ENCODE data around the gene GDF9.

The GDF9 gene

GRCh38 chr5:132866342-132867045, at the start of gene GDF9, which contains the start of gene UQCRQ:
GDF9 (minus strand) TSS chr5:132866469; CDS start chr5:132864533, 1,936 bp downstream.
UQCRQ (plus strand) TSS chr5:132866642; CDS start chr5:132866882, 240 bp downstream.
- peak; percentile 97 for DNase-seq (ENCODE audit: low read depth, low spot score)

- no peak for DNase-seq (ENCODE audit: low read depth, low spot score)
These were observed 49.4 kb upstream of the GDF9 start for GRCh38 chr5:132915681-132916080.

GRCh38 chr5:132909702-132910101, 43.4 kb upstream of the GDF9 start:
- no peak for DNase-seq (ENCODE audit: low read depth, low spot score)

GRCh38 chr5:132907161-132907560, 40.9 kb upstream of the GDF9 start:
- no peak for DNase-seq (ENCODE audit: low read depth, low spot score)

GRCh38 chr5:132905938-132906337, 39.7 kb upstream of the GDF9 start:
- DNase-seq (ENCODE audit: low read depth, low spot score): no peak

- DNase-seq (ENCODE audit: low read depth, low spot score): no peak
These were observed 35.5 kb upstream of the GDF9 start for GRCh38 chr5:132901730-132902129.

GRCh38 chr5:132901036-132901435, 34.8 kb upstream of the GDF9 start:
- DNase-seq (ENCODE audit: low read depth, low spot score): no peak

GRCh38 chr5:132898094-132898493, 31.8 kb upstream of the GDF9 start:
- no peak for DNase-seq (ENCODE audit: low read depth, low spot score)

- no peak for DNase-seq (ENCODE audit: low read depth, low spot score)
These were observed 30.4 kb upstream of the GDF9 start for GRCh38 chr5:132896685-132897084.

GRCh38 chr5:132895719-132896305, 29.5 kb upstream of the GDF9 start:
- no peak for DNase-seq (ENCODE audit: low read depth, low spot score)

- no peak for DNase-seq (ENCODE audit: low read depth, low spot score)
These were observed 24.5 kb upstream of the GDF9 start for GRCh38 chr5:132890817-132891216.

GRCh38 chr5:132889501-132889900, 23.2 kb upstream of the GDF9 start:
- no peak for DNase-seq (ENCODE audit: low read depth, low spot score)

GRCh38 chr5:132887283-132887682, 21.0 kb upstream of the GDF9 start:
- no peak for DNase-seq (ENCODE audit: low read depth, low spot score)

- no peak for DNase-seq (ENCODE audit: low read depth, low spot score)
These were observed 20.0 kb upstream of the GDF9 start for GRCh38 chr5:132886064-132886823.

GRCh38 chr5:132884548-132884947, 18.3 kb upstream of the GDF9 start:
- no peak for DNase-seq (ENCODE audit: low read depth, low spot score)

GRCh38 chr5:132883261-132883834, 17.1 kb upstream of the GDF9 start:
- DNase-seq (ENCODE audit: low read depth, low spot score): peak; percentile 33

GRCh38 chr5:132877938-132878337, 11.7 kb upstream of the GDF9 start:
- DNase-seq (ENCODE audit: low read depth, low spot score): no peak

- no peak for DNase-seq (ENCODE audit: low read depth, low spot score)
These were observed 11.2 kb upstream of the GDF9 start for GRCh38 chr5:132877466-132877865.

- DNase-seq (ENCODE audit: low read depth, low spot score): no peak
These were observed 9.9 kb upstream of the GDF9 start for GRCh38 chr5:132876020-132876759.

GRCh38 chr5:132873930-132874271, 7.6 kb upstream of the GDF9 start:
- DNase-seq (ENCODE audit: low read depth, low spot score): no peak

- DNase-seq (ENCODE audit: low read depth, low spot score): no peak
These were observed 7.1 kb upstream of the GDF9 start, which contains the start of gene LEAP2 for GRCh38 chr5:132873119-132873929. LEAP2 (plus strand) TSS chr5:132873668; CDS start chr5:132873695, 27 bp downstream.

Measured in brain pericyte (primary cell).